PC-3 (cell line): ENCODE measurements around the gene MGMT.

ENCODE experiments used
- CTCF ChIP-seq: fragments of 300-600 bp; sonication (generic); conservative IDR thresholded peaks from 2 replicates; pipeline ENCODE4 v1.5.1; 2017; ENCODE audit warnings: antibody characterized with exemption, low read depth, mild to moderate bottlenecking, low read length
- EZH2 ChIP-seq: fragments of 300-600 bp; sonication (generic); IDR thresholded peaks from one replicate; pipeline ENCODE4 v1.6.1; 2017; ENCODE audit warnings: antibody characterized with exemption, mild to moderate bottlenecking, low read length; ENCODE audit not compliant: unreplicated experiment
- EZH2phosphoT487 ChIP-seq: fragments of 300-600 bp; sonication (generic); IDR thresholded peaks from 2 replicates; pipeline ENCODE4 v1.6.1; 2018; ENCODE audit warnings: mild to moderate bottlenecking, antibody characterized with exemption, low read length, borderline replicate concordance

- no peak for TF ChIP-seq CTCF
- TF ChIP-seq EZH2phosphoT487, result no peak
- no peak for TF ChIP-seq EZH2
These were observed 149.0 kb downstream of the MGMT start for GRCh38 chr10:129615921-129616525.
